Uterus (tissue), 4 donors: Measurements from ENCODE around the gene CTNND1. TPM values are rescaled to one million over a fixed set of nuclear protein-coding genes. Genes with fewer than 3 reads are reported as not detected.

Source experiments
- DNase-seq, 2 donors: peaks; one replicate each; pipeline ENCODE4 v3.0.0-alpha.2; 2019 to 2020
- H3K27ac ChIP-seq, 2 donors: fragments of 200-600 bp; sonication (generic); 1 replicate in 1 of 2; 2 replicates in 1 of 2; pipeline ENCODE4 v1.5.1; 2016 to 2018
- H3K27me3 ChIP-seq, 2 donors: fragments of 200-600 bp; sonication (generic); one replicate each; pipeline ENCODE4 v1.5.1; 2018 to 2019; ENCODE audit warnings: control low read depth in 1 of 2
- H3K36me3 ChIP-seq, 2 donors: fragments of 200-600 bp; sonication (generic); one replicate each; pipeline ENCODE4 v1.5.1; 2019; ENCODE audit warnings: control low read depth in 1 of 2
- H3K4me1 ChIP-seq, 2 donors: fragments of 200-600 bp; sonication (generic); one replicate each; pipeline ENCODE4 v1.5.1; 2018 to 2019; ENCODE audit warnings: control low read depth in 1 of 2
- H3K4me3 ChIP-seq, 2 donors: fragments of 200-600 bp; sonication (generic); 1 replicate in 1 of 2; 2 replicates in 1 of 2; pipeline ENCODE4 v1.5.1; 2018 to 2019; ENCODE audit warnings: mild to moderate bottlenecking in 1 of 2
- H3K9me3 ChIP-seq, 2 donors: fragments of 200-600 bp; sonication (generic); one replicate each; pipeline ENCODE4 v1.5.1; 2019; ENCODE audit warnings: control low read depth in 1 of 2
- CTCF ChIP-seq, 4 experiments: fragments of 200-600 bp in 2 of 4; fragments of 450-650 bp in 2 of 4; sonication (generic) in 2 of 4; IDR thresholded peaks; one replicate each; pipeline ENCODE4 v1.5.1; 2016 to 2019; ENCODE audit warnings: antibody characterized with exemption in 4 of 4, mild to moderate bottlenecking in 2 of 4, moderate library complexity in 1 of 4
- POLR2A ChIP-seq, 2 donors: fragments of 450-650 bp; IDR thresholded peaks; one replicate each; pipeline ENCODE4 v1.6.1; 2016; ENCODE audit warnings: antibody characterized with exemption in 2 of 2, mild to moderate bottlenecking in 1 of 2, moderate library complexity in 1 of 2
- intact Hi-C: fragments of 100-400 bp; cut with DNase I; formaldehyde crosslinking; loops from one replicate; pipeline ENCODE4 v1.15.1; 2023; ENCODE audit warnings: low total_unique reads
- total RNA-seq, 4 donors: library from RNA; depleted of rRNA in 3 of 4; stranded (reverse); fragments of >200 nt in 3 of 4; gene quantifications; one replicate each; pipeline versions ENCODE4 v1.1.0 to v1.2.4, GENCODE V29; 2014 to 2023
- donor health status: DM: yes; HTN: yes; CAD: no.

Gene CTNND1
- total RNA-seq, 4 donors from 2014 or later = 54.1 to 226 (median 166) TPM

DNA sequence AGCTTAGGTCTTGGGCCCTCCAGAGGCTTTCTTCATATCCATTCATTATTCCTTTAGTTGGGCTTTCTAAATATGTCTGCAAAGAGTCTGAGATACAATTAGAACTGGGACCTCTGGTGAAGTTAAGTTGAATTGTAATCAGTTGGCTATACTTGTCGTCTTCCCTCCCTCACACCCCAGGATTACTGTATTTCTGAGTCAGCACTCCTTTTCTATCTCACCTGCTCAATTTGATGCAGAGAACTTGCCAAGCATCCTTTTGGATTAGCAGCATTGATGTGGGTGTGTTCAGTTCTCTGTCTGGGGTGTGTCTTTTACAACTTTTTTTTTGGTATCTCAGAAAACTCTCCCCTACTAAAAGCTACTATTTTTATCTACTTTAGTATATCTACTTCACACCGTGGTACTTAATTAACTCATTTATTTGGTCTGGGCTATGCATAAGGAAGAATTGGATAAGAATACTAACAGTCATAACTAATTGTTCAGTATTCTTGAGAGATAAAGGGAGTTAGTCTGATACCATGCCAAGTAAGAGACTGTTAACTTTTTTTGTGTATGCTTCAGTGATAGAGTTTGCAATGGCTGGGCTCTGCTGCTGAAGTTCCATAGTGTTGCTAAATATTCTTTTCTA, 15.1 kb downstream of the CTNND1 start:
- Histone ChIP-seq H3K4me3 (no peak overlapping the region), H3K27me3 (no peaks in the 10 kb centered on the region), H3K27ac (peak overlapping the region; percentile 78 to 94), H3K4me1 (peaks cover 36 to 39% of the 10 kb centered on the region in 2 donors), H3K9me3 (no peaks in the 10 kb centered on the region), H3K36me3 (no peaks in the 10 kb centered on the region)
- no peak for DNase-seq
- intact Hi-C loops = no loop called here
- no peak for TF ChIP-seq POLR2A (IDR thresholded peaks at IDR 0.05)
- no peak for TF ChIP-seq CTCF (IDR thresholded peaks at IDR 0.05)

GRCh38 chr11:57777969-57778317, 16.3 kb downstream of the CTNND1 start:
- no peak for TF ChIP-seq POLR2A (IDR thresholded peaks at IDR 0.05)
- TF ChIP-seq CTCF (IDR thresholded peaks at IDR 0.05) = no peak
- Histone ChIP-seq H3K4me1 (peaks cover 37% of the 10 kb centered on the region in 2 donors), H3K27me3 (no peaks in the 10 kb centered on the region), H3K4me3 (peak overlapping the region in 1 of 2 donors; percentile 21), H3K9me3 (no peaks in the 10 kb centered on the region), H3K36me3 (no peaks in the 10 kb centered on the region), H3K27ac (peak overlapping the region; percentile 78 to 94)
- intact Hi-C loops = no loop called here
- DNase-seq = no peak

- H3K27me3 ChIP-seq = no peaks in the 10 kb centered on the region
- H3K4me1 ChIP-seq = peaks cover 36 to 37% of the 10 kb centered on the region in 2 donors
- no peaks in the 10 kb centered on the region for H3K36me3 ChIP-seq
- TF ChIP-seq CTCF (IDR thresholded peaks at IDR 0.05) (no peak), POLR2A (IDR thresholded peaks at IDR 0.05) (peak in 1 of 2 donors; percentile 18)
- intact Hi-C loops = no loop called here
- peak; percentile 82 to 87 for DNase-seq
- peak overlapping the region in 1 of 2 donors; percentile 21 for H3K4me3 ChIP-seq
- no peaks in the 10 kb centered on the region for H3K9me3 ChIP-seq
- H3K27ac ChIP-seq = peak overlapping the region; percentile 78 to 94
Observed at GRCh38 chr11:57778318-57779037, 16.9 kb downstream of the CTNND1 start.

DNA sequence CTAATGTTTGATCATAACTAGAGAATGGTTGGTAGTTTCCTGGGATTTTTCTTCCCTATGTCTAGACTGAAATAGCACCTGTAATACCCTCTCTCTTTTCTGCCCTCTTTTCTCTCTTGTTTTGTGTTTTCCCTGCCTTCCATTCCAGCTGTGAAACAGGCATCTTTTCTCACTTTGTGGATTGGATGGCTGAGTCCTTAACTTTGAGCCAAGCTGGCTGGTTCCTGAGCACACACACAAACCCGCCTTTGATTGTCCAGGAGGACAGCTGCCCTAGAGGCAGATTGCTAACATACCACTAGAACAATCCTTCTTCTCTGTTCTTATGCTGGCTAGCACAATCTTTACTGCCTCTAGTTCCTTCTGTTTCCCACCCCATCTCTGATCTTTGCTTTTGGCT, 17.7 kb downstream of the CTNND1 start:
- Histone ChIP-seq H3K27ac (peak overlapping the region; percentile 78 to 94), H3K4me3 (no peak overlapping the region), H3K36me3 (no peaks in the 10 kb centered on the region), H3K4me1 (peaks cover 30 to 37% of the 10 kb centered on the region in 2 donors), H3K27me3 (no peaks in the 10 kb centered on the region), H3K9me3 (no peaks in the 10 kb centered on the region)
- no peak for DNase-seq
- intact Hi-C loops = no loop called here
- TF ChIP-seq CTCF (IDR thresholded peaks at IDR 0.05) (peak in 1 of 4 experiments; percentile 19), POLR2A (IDR thresholded peaks at IDR 0.05) (no peak)

DNA sequence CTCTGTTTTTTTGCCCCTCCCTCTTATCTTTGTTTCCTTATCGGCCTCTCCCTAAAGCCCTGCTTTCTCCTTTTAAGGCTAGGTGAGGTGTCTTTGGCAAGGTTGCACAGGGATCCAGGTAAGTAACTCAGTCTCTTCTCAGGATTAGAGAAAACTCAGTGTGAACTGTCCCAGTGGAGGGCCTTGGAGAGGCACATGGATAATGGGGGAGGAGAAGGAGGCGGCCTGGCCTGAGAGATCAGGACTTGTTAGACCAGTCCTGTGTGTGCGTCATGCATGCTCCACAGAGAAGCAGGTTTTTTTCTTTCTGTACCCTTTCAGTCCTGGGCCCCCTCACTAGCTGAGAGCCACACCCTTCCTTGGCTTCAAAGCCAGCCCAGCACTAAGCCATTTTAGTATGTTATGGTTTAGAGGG, 19.9 kb downstream of the CTNND1 start:
- TF ChIP-seq CTCF (IDR thresholded peaks at IDR 0.05) (no peak), POLR2A (IDR thresholded peaks at IDR 0.05) (no peak)
- intact Hi-C loops = no loop called here
- no peaks in the 10 kb centered on the region for H3K27me3 ChIP-seq
- DNase-seq = no peak
- H3K4me1 ChIP-seq = peaks cover 29 to 31% of the 10 kb centered on the region in 2 donors
- no peaks in the 10 kb centered on the region for H3K9me3 ChIP-seq
- H3K36me3 ChIP-seq = no peaks in the 10 kb centered on the region
- peak overlapping the region; percentile 49 to 94 for H3K27ac ChIP-seq
- H3K4me3 ChIP-seq = no peak overlapping the region
